ENCODE data around the gene C17orf114.
A peak's percentile ranks its signal among the peaks of the same experiment; 100 is the strongest.

C17orf114 gene

DNA sequence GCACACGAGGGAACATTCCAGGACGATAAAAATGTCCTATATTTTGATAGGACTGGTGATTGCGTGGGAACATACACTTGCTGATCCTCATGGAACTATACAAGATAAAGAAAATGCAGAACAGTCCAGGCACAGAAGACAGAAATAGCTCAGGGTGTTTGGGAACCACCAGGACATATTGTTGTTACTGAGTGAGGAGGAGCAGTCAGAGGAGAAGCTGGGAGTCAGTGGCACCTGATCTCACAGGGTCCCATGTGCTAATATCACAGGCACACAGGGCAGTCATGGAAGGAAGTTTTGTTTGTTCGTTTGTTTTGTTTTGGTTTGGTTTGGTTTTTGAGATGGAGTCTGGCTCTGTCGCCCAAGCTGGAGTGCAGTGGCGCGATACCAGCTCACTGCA lies 10.6 kb upstream of the C17orf114 start:
- no peak for ATAC-seq
- no peak for DNase-seq
- Mint-ChIP-seq H3K4me1 (peaks cover 17% of the 10 kb centered on the region), H3K27ac (peak overlapping the region; percentile 56), H3K27me3 (no peaks in the 10 kb centered on the region), H3K36me3 (ENCODE audit: low read depth) (peaks cover 10% of the 10 kb centered on the region), H3K4me3 (no peak overlapping the region)
- H3K9me3 ChIP-seq (ENCODE audit: control insufficient read depth, low read length, poor library complexity, severe bottlenecking): no peaks in the 10 kb centered on the region

- H3K27ac Mint-ChIP-seq: no peak overlapping the region
- ATAC-seq (no peak), DNase-seq (no peak)
- H3K36me3 Mint-ChIP-seq (ENCODE audit: low read depth): peaks cover 10% of the 10 kb centered on the region
- H3K4me1 Mint-ChIP-seq: peaks cover 17% of the 10 kb centered on the region
- H3K27me3 Mint-ChIP-seq: no peaks in the 10 kb centered on the region
- no peak overlapping the region for H3K4me3 Mint-ChIP-seq
- no peaks in the 10 kb centered on the region for H3K9me3 ChIP-seq (ENCODE audit: control insufficient read depth, low read length, poor library complexity, severe bottlenecking)
These were observed 9.3 kb upstream of the C17orf114 start for GRCh38 chr17:4811471-4811870.

DNA sequence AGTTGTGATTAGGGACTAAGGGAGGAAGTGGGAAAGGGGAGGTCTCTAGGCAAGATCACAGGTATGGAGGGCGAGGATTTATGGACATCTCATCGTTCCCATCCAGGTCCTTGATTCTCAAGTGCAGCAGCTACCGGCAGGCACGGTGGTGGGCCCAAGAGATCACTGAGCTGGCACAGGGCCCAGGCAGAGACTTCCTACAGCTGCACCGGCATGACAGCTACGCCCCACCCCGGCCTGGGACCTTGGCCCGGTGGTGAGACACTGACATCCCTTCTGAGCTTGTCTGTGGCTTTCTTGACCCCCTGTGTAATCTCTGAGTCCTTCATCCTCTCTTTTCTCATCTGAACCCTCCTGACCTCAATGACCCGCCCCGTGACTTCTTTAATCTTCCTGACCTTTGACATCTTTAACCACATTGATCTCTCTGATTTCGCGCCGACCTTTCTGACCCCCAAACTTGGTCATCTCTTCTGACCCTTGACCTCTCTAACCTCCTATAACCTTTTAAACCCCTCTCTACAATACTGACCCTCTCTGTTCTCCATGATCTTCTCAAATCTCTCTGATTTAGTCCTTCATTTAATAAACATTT lies 8.7 kb upstream of the C17orf114 start:
- no peak overlapping the region for H3K4me3 Mint-ChIP-seq
- H3K36me3 Mint-ChIP-seq (ENCODE audit: low read depth): peaks cover 10% of the 10 kb centered on the region
- DNase-seq (no peak), ATAC-seq (no peak)
- no peaks in the 10 kb centered on the region for H3K27me3 Mint-ChIP-seq
- H3K4me1 Mint-ChIP-seq: peaks cover 19% of the 10 kb centered on the region
- no peaks in the 10 kb centered on the region for H3K9me3 ChIP-seq (ENCODE audit: control insufficient read depth, low read length, poor library complexity, severe bottlenecking)
- no peak overlapping the region for H3K27ac Mint-ChIP-seq

GRCh38 chr17:4808378-4808767 lies 6.2 kb upstream of the C17orf114 start:
- Mint-ChIP-seq H3K4me3 (peak overlapping the region; percentile 85), H3K27me3 (no peaks in the 10 kb centered on the region), H3K36me3 (ENCODE audit: low read depth) (peaks cover 6% of the 10 kb centered on the region), H3K4me1 (peaks cover 16% of the 10 kb centered on the region), H3K27ac (no peak overlapping the region)
- no peaks in the 10 kb centered on the region for H3K9me3 ChIP-seq (ENCODE audit: control insufficient read depth, low read length, poor library complexity, severe bottlenecking)
- DNase-seq: no peak
- ATAC-seq: no peak

- H3K4me1 Mint-ChIP-seq: peaks cover 15% of the 10 kb centered on the region
- no peak for ATAC-seq
- H3K9me3 ChIP-seq (ENCODE audit: control insufficient read depth, low read length, poor library complexity, severe bottlenecking): no peaks in the 10 kb centered on the region
- DNase-seq: no peak
- peaks cover 6% of the 10 kb centered on the region for H3K36me3 Mint-ChIP-seq (ENCODE audit: low read depth)
- no peak overlapping the region for H3K27ac Mint-ChIP-seq
- H3K4me3 Mint-ChIP-seq: peak overlapping the region; percentile 85
- no peaks in the 10 kb centered on the region for H3K27me3 Mint-ChIP-seq
These were observed 5.7 kb upstream of the C17orf114 start for GRCh38 chr17:4807605-4808377.

DNA sequence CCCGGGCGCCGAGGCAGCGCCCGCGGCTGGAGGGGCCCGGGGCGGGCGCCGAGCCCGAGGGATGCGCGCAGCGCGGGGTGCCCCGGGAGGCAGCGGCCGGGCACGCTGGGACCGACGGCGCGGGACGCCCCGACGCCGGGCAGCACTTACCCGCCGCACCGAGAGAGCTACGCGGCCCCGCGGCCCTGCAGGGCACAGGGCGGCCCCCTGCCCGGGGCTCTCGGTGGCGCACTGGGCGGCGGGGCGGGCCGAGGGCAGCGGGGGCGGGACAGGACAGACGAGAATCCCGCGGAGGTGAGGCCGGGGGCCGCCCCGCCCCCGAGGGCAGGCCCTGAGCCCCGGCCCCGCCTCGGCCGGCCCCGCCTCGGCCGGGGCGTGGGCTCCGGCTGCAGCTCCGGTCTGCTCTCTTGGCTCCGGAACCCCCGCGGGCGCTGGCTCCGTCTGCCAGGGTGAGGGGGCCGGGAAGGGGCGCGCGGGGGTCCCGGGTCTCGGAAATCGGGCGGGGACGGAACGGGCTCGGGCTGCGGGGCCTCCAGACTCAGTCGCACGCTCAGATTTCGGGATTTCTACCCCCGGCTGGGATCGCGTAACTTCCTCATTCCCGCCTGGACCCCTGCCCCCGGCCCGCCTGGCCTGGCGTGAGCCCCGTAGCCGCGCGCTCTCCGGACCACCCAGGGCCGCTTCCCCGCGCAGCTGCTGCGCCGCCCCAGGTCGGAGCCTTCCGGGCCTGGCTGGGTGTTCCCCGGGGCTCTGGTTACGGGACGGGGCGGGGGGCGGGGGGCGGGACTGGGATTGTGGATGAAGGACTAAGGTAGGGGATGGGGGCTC lies 4.9 kb upstream of the C17orf114 start, which contains the start of gene PLD2:
TSS of gene PLD2 (plus strand) at position 376 of the 828 bp plus-strand sequence. CDS start 621 bp downstream, outside the sequence.
- H3K4me1 Mint-ChIP-seq: peaks cover 13% of the 10 kb centered on the region
- peak; percentile 99 for ATAC-seq

DNA sequence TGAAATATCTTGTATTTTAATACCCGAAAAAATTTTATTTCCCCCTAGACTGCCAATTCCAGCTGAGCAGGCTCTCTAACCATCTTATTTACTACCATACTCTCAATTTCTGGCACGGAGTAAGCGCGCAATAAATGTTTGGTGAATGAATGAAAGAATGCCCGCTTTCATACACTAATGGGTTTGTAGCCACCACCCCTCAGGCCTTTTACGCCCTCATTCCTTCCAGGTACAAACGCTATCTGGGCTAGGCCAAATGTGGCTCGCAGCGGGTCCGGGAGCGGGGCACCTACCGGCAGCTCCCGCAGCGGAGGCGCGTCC lies 4.3 kb upstream of the C17orf114 start:
- DNase-seq: no peak
- Mint-ChIP-seq H3K27ac (no peak overlapping the region), H3K4me3 (peak overlapping the region; percentile 82), H3K36me3 (ENCODE audit: low read depth) (peaks cover 6% of the 10 kb centered on the region), H3K4me1 (peaks cover 13% of the 10 kb centered on the region), H3K27me3 (no peaks in the 10 kb centered on the region)
- no peak for ATAC-seq
- H3K9me3 ChIP-seq (ENCODE audit: control insufficient read depth, low read length, poor library complexity, severe bottlenecking): no peaks in the 10 kb centered on the region

More for the DNA sequence above, 4.9 kb upstream of the C17orf114 start, which contains the start of gene PLD2:
- H3K27ac Mint-ChIP-seq: no peak within 1 kb of the TSS
- H3K36me3 Mint-ChIP-seq (ENCODE audit: low read depth): peaks cover 6% of the 10 kb centered on the region
- H3K4me3 Mint-ChIP-seq: peak within 1 kb of the TSS; percentile 85
- no peaks in the 10 kb centered on the region for H3K9me3 ChIP-seq (ENCODE audit: control insufficient read depth, low read length, poor library complexity, severe bottlenecking)
- H3K27me3 Mint-ChIP-seq: no peaks in the 10 kb centered on the region
- DNase-seq: peak; percentile 83 to 90 (median 86)

DNA sequence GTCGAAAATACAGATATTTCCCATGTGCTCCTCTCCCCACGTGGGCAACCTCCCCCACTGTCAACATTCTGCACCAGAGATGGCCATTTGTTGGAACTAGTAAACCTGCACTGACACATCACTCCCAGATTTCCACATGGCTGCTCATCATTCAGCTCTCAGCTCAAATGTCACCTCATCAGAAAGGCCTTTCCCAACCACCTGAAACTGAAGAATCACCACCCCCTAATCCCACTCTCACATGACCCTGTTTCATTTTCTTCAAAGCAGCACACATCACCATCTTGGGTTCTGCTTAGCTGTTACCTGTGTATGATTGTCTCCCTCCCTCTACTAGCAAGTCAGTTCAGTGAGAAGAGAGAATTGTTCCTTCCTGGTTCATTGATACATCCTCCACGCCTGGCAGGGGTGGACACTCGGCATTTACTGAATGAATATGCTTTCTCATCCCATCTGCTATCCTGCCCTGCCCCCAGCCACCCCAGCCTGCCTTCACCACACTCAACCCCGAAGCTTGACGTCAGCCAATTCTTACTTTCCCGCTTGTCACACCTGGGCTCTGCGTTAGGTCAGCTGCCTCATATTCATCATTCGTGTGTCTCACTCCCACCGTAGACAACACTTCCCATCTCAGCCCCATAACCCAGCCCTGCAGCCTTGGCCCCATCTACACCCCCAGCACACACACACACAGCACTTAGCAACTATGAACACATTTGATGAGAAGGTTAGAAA lies 1.5 kb downstream of the C17orf114 start:
- no peaks in the 10 kb centered on the region for H3K36me3 Mint-ChIP-seq (ENCODE audit: low read depth)
- H3K27ac Mint-ChIP-seq: peak overlapping the region; percentile 41
- DNase-seq (no peak), ATAC-seq (no peak)
- H3K9me3 ChIP-seq (ENCODE audit: control insufficient read depth, low read length, poor library complexity, severe bottlenecking): no peaks in the 10 kb centered on the region
- peaks cover 11% of the 10 kb centered on the region for H3K4me1 Mint-ChIP-seq
- no peaks in the 10 kb centered on the region for H3K27me3 Mint-ChIP-seq
- no peak overlapping the region for H3K4me3 Mint-ChIP-seq

GRCh38 chr17:4796552-4796920 lies 5.6 kb downstream of the C17orf114 start:
- DNase-seq (no peak), ATAC-seq (no peak)
- H3K9me3 ChIP-seq (ENCODE audit: control insufficient read depth, low read length, poor library complexity, severe bottlenecking): no peaks in the 10 kb centered on the region
- Mint-ChIP-seq H3K4me1 (peaks cover 15% of the 10 kb centered on the region), H3K36me3 (ENCODE audit: low read depth) (no peaks in the 10 kb centered on the region), H3K4me3 (peak overlapping the region; percentile 98), H3K27ac (peak overlapping the region; percentile 96), H3K27me3 (no peaks in the 10 kb centered on the region)

DNA sequence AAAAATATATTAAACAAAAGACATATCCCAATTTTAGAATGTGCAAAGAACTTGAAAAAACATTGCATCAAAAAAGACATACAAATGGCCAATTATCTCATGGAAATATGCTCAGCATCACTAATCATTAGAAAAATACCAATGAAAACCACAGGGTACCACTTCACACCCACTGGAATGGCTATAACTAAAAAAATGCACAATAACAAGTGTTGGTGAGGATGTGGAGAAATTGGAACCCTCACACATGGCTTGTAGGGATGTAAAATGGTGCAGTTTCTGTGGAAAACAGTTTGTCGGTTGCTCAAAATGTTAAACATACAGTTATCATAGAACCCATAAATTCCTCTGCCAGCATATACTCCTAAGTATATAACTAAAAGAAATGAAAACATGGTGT lies 7.0 kb downstream of the C17orf114 start:
- Mint-ChIP-seq H3K27ac (no peak overlapping the region), H3K4me1 (peaks cover 21% of the 10 kb centered on the region), H3K36me3 (ENCODE audit: low read depth) (no peaks in the 10 kb centered on the region), H3K27me3 (no peaks in the 10 kb centered on the region), H3K4me3 (peak overlapping the region; percentile 98)
- H3K9me3 ChIP-seq (ENCODE audit: control insufficient read depth, low read length, poor library complexity, severe bottlenecking): no peaks in the 10 kb centered on the region
- DNase-seq: no peak
- ATAC-seq: no peak

GRCh38 chr17:4790705-4791088 lies 11.4 kb downstream of the C17orf114 start:
- DNase-seq: no peak
- H3K27ac Mint-ChIP-seq: peak overlapping the region; percentile 72
- no peak for ATAC-seq
- H3K4me3 Mint-ChIP-seq: peak overlapping the region; percentile 93
- H3K36me3 Mint-ChIP-seq (ENCODE audit: low read depth): no peaks in the 10 kb centered on the region
- H3K4me1 Mint-ChIP-seq: peaks cover 26% of the 10 kb centered on the region
- H3K27me3 Mint-ChIP-seq: peaks cover 18% of the 10 kb centered on the region
- no peaks in the 10 kb centered on the region for H3K9me3 ChIP-seq (ENCODE audit: control insufficient read depth, low read length, poor library complexity, severe bottlenecking)

- no peaks in the 10 kb centered on the region for H3K9me3 ChIP-seq (ENCODE audit: control insufficient read depth, low read length, poor library complexity, severe bottlenecking)
- ATAC-seq: peak; percentile 93
- peak overlapping the region; percentile 93 for H3K4me3 Mint-ChIP-seq
- DNase-seq: peak; percentile 72 to 75 (median 73)
- peak overlapping the region; percentile 72 for H3K27ac Mint-ChIP-seq
- H3K4me1 Mint-ChIP-seq: peaks cover 27% of the 10 kb centered on the region
- peaks cover 23% of the 10 kb centered on the region for H3K27me3 Mint-ChIP-seq
- H3K36me3 Mint-ChIP-seq (ENCODE audit: low read depth): no peaks in the 10 kb centered on the region
These were observed 12.0 kb downstream of the C17orf114 start for GRCh38 chr17:4789951-4790704.
